GM18520 (cell line): ENCODE data around the gene MUSK.
"Not testable (repeated sequence)": the region's sequence is repeated elsewhere in the genome, so short reads cannot be mapped to it uniquely, and the experiment has no call there.

Source experiments
- ATAC-seq: cut with Tn5 transposase; IDR thresholded peaks from one replicate; pipeline ENCODE4 v1.9.1; 2021; ENCODE audit not compliant: unreplicated experiment

The MUSK gene

GRCh38 chr9:110755179-110755578 lies 86.6 kb downstream of the MUSK start:
- ATAC-seq, result no peak

GRCh38 chr9:110758201-110758600 lies 89.6 kb downstream of the MUSK start:
- no peak for ATAC-seq

- ATAC-seq, result no peak
Observed at GRCh38 chr9:110762783-110763182, 94.2 kb downstream of the MUSK start.

- ATAC-seq, result no peak
Observed at GRCh38 chr9:110763568-110763967, 95.0 kb downstream of the MUSK start.

GRCh38 chr9:110764006-110764405 lies 95.4 kb downstream of the MUSK start:
- ATAC-seq, result no peak

- ATAC-seq, result no peak
Observed at GRCh38 chr9:110765926-110766325, 97.3 kb downstream of the MUSK start.

- ATAC-seq, result no peak
Observed at GRCh38 chr9:110767559-110768063, 99.0 kb downstream of the MUSK start.

- no peak for ATAC-seq
Observed at GRCh38 chr9:110768886-110769285, 100.3 kb downstream of the MUSK start.

- ATAC-seq, result no peak
Observed at GRCh38 chr9:110769667-110770066, 101.1 kb downstream of the MUSK start.

- ATAC-seq, result no peak
Observed at GRCh38 chr9:110775724-110776123, 107.1 kb downstream of the MUSK start.

GRCh38 chr9:110776221-110776620 lies 107.6 kb downstream of the MUSK start:
- ATAC-seq, result no peak

GRCh38 chr9:110777196-110777875 lies 108.7 kb downstream of the MUSK start:
- no peak for ATAC-seq

GRCh38 chr9:110777876-110778215 lies 109.3 kb downstream of the MUSK start:
- ATAC-seq, result no peak

- ATAC-seq, result no peak
Observed at GRCh38 chr9:110782701-110783100, 114.1 kb downstream of the MUSK start.

- ATAC-seq, result no peak
Observed at GRCh38 chr9:110784309-110784708, 115.7 kb downstream of the MUSK start.

GRCh38 chr9:110785166-110785565 lies 116.6 kb downstream of the MUSK start:
- no peak for ATAC-seq

GRCh38 chr9:110788396-110788795 lies 119.8 kb downstream of the MUSK start:
- ATAC-seq, result not testable (repeated sequence)

GRCh38 chr9:110788871-110789270 lies 120.3 kb downstream of the MUSK start:
- no peak for ATAC-seq

- ATAC-seq, result no peak
Observed at GRCh38 chr9:110797611-110798010, 129.0 kb downstream of the MUSK start.

GRCh38 chr9:110799396-110799795 lies 130.8 kb downstream of the MUSK start:
- no peak for ATAC-seq

- ATAC-seq, result no peak
Observed at GRCh38 chr9:110801426-110801825, 132.8 kb downstream of the MUSK start.

GRCh38 chr9:110802416-110803035 lies 133.9 kb downstream of the MUSK start:
- no peak for ATAC-seq
